SK-N-SH (cell line): ENCODE data around the gene GNAT3. TPM values are rescaled to one million over a fixed set of nuclear protein-coding genes. Genes with fewer than 3 reads are reported as not detected.

ENCODE experiments used
- CTCF ChIA-PET: fragments of 300-600, 350-600 bp; formaldehyde crosslinking; extraction: SDS; loops from one replicate; lab custom pipeline; 2021; lab: Yijun Ruan, JAX
- POLR2A ChIA-PET: fragments of 350-600 bp; sonication (Branson Sonifier 250); formaldehyde crosslinking; extraction: SDS; loops from one replicate; lab custom pipeline; 2020; ENCODE audit warnings: antibody characterized with exemption, inconsistent platforms; lab: Yijun Ruan, JAX
- DNase-seq: peaks from one replicate; pipeline ENCODE4 v3.0.0; 2012
- H2AFZ ChIP-seq: fragments of 200-600 bp; sonication (generic); 2 replicates; pipeline ENCODE4 v1.8.1; 2016; ENCODE audit warnings: antibody characterized with exemption, mild to moderate bottlenecking, low read depth
- H3F3A ChIP-seq: fragments of 200-600 bp; sonication (generic); replicated peaks from 2 replicates; pipeline ENCODE3; 2016; ENCODE audit warnings: antibody characterized with exemption, mild to moderate bottlenecking; ENCODE audit not compliant: insufficient read depth
- H3K27ac ChIP-seq, 2 experiments: fragments of 200-500 bp in 1 of 2; fragments of 200-600 bp in 1 of 2; sonication (Bioruptor generic) in 1 of 2; sonication (generic), shearing (Covaris generic) in 1 of 2; 2 replicates each; pipeline versions ENCODE4 v1.5.1 to v1.6.1; 2014 to 2016; ENCODE audit warnings: low read depth in 2 of 2, inconsistent platforms in 1 of 2, low read length in 1 of 2, mild to moderate bottlenecking in 1 of 2, mixed read lengths in 1 of 2
- H3K27me3 ChIP-seq: fragments of 200-600 bp; sonication (generic), shearing (Covaris generic); 2 replicates; pipeline ENCODE4 v1.6.1; 2016; ENCODE audit warnings: mixed run types; ENCODE audit not compliant: insufficient read depth
- H3K36me3 ChIP-seq, 2 experiments: fragments of 200-500 bp in 1 of 2; fragments of 200-600 bp in 1 of 2; sonication (Bioruptor generic) in 1 of 2; sonication (generic) in 1 of 2; replicated peaks in 1 of 2; 2 replicates each; pipeline versions ENCODE3 to v1.5.1; 2014 to 2016; ENCODE audit warnings: low read length in 1 of 2, mild to moderate bottlenecking in 1 of 2; ENCODE audit not compliant: insufficient read depth in 2 of 2, control insufficient read depth in 1 of 2
- H3K4me1 ChIP-seq, 2 experiments: fragments of 200-500 bp in 1 of 2; fragments of 200-600 bp in 1 of 2; sonication (Bioruptor generic) in 1 of 2; sonication (generic), shearing (Covaris generic) in 1 of 2; 2 replicates each; pipeline versions ENCODE4 v1.5.1 to v1.6.1; 2014 to 2016; ENCODE audit warnings: low read depth in 1 of 2, low read length in 1 of 2, mixed run types in 1 of 2; ENCODE audit not compliant: insufficient read depth in 2 of 2, control insufficient read depth in 1 of 2
- H3K4me2 ChIP-seq: fragments of 200-600 bp; sonication (generic), shearing (Covaris generic); 2 replicates; pipeline ENCODE4 v1.6.1; 2017; ENCODE audit warnings: mixed run types
- H3K4me3 ChIP-seq, 2 experiments: fragments of 200-500 bp in 1 of 2; fragments of 200-600 bp in 1 of 2; sonication (Bioruptor generic) in 1 of 2; sonication (generic), shearing (Covaris generic) in 1 of 2; 2 replicates each; pipeline versions ENCODE4 v1.5.1 to v1.8.1; 2014 to 2016; ENCODE audit warnings: low read depth in 2 of 2, inconsistent platforms in 1 of 2, low read length in 1 of 2, mild to moderate bottlenecking in 1 of 2, mixed read lengths in 1 of 2, moderate library complexity in 1 of 2
- H3K79me2 ChIP-seq: fragments of 200-600 bp; sonication (generic); 2 replicates; pipeline ENCODE4 v1.8.1; 2017; ENCODE audit warnings: mild to moderate bottlenecking; ENCODE audit not compliant: insufficient read depth
- H3K9ac ChIP-seq: fragments of 200-600 bp; sonication (generic); 2 replicates; pipeline ENCODE4 v1.6.1; 2017; ENCODE audit warnings: mixed run types
- H3K9me2 ChIP-seq: fragments of 200-600 bp; sonication (generic); 2 replicates; pipeline ENCODE4 v1.6.1; 2017; ENCODE audit warnings: mixed run types
- H3K9me3 ChIP-seq: fragments of 200-600 bp; sonication (generic); 2 replicates; pipeline ENCODE4 v1.6.1; 2017; ENCODE audit warnings: mixed run types, mild to moderate bottlenecking, moderate library complexity
- H4K20me1 ChIP-seq: fragments of 200-600 bp; sonication (generic); 2 replicates; pipeline ENCODE4 v1.6.1; 2017; ENCODE audit warnings: mild to moderate bottlenecking, mixed run types; ENCODE audit not compliant: insufficient read depth
- CHD2 ChIP-seq: fragments of 150-350 bp; IDR thresholded peaks from 2 replicates; pipeline ENCODE4 v1.6.1; 2018; ENCODE audit warnings: low read length; ENCODE audit not compliant: partially characterized antibody
- CTCF ChIP-seq: fragments of 200-600 bp; sonication (generic); IDR thresholded peaks from 2 replicates; pipeline ENCODE4 v1.6.1; 2017; ENCODE audit warnings: antibody characterized with exemption, mild to moderate bottlenecking, moderate library complexity
- ELF1 ChIP-seq: IDR thresholded peaks from 2 replicates; pipeline ENCODE4 v1.4.0; 2012
- EP300 ChIP-seq, 2 experiments: IDR thresholded peaks; 2 replicates each; pipeline versions ENCODE4 v1.4.0 to v1.6.1; 2012; ENCODE audit warnings: borderline replicate concordance in 1 of 2, low read depth in 1 of 2, low read length in 1 of 2
- EZH2phosphoT487 ChIP-seq: fragments of 200-600 bp; sonication (generic); IDR thresholded peaks from 2 replicates; pipeline ENCODE4 v1.6.1; 2017; ENCODE audit warnings: low read depth, mixed run types, mild to moderate bottlenecking, antibody characterized with exemption, moderate library complexity, borderline replicate concordance
- FOXM1 ChIP-seq: IDR thresholded peaks from 2 replicates; pipeline ENCODE4 v1.4.0; 2012; ENCODE audit warnings: low read depth, mild to moderate bottlenecking
- GATA2 ChIP-seq: sonication (generic); formaldehyde crosslinking; IDR thresholded peaks from 2 replicates; pipeline ENCODE4 v1.5.0; 2020; ENCODE audit warnings: mild to moderate bottlenecking, missing genetic modification reagents
- IRF3 ChIP-seq: fragments of 150-350 bp; IDR thresholded peaks from 2 replicates; pipeline ENCODE4 v1.6.1; 2016; ENCODE audit warnings: mild to moderate bottlenecking, low read depth, low read length
- JUND ChIP-seq: IDR thresholded peaks from 2 replicates; pipeline ENCODE4 v1.4.0; 2012
- MAX ChIP-seq: IDR thresholded peaks from 2 replicates; pipeline ENCODE4 v1.4.0; 2012; ENCODE audit warnings: low read depth
- MEF2A ChIP-seq: IDR thresholded peaks from 2 replicates; pipeline ENCODE4 v1.4.0; 2012; ENCODE audit warnings: low read depth, borderline replicate concordance
- MXI1 ChIP-seq: IDR thresholded peaks from 2 replicates; pipeline ENCODE4 v1.6.1; 2012; ENCODE audit warnings: mild to moderate bottlenecking, low read depth, low read length, improper control_type of control experiment
- PBX3 ChIP-seq: IDR thresholded peaks from 2 replicates; pipeline ENCODE4; 2012
- RFX5 ChIP-seq: IDR thresholded peaks from 2 replicates; pipeline ENCODE4 v1.6.1; 2012; ENCODE audit warnings: mild to moderate bottlenecking, improper control_type of control experiment, low read length
- RXRA ChIP-seq: IDR thresholded peaks from 2 replicates; pipeline ENCODE4 v1.4.0; 2012; ENCODE audit warnings: low read depth, mild to moderate bottlenecking, borderline replicate concordance
- SIN3A ChIP-seq: IDR thresholded peaks from 2 replicates; pipeline ENCODE4 v1.6.1; 2012; ENCODE audit warnings: low read depth, mild to moderate bottlenecking, low read length, moderate library complexity, borderline replicate concordance
- SMC3 ChIP-seq: IDR thresholded peaks from 2 replicates; pipeline ENCODE4 v1.6.1; 2012; ENCODE audit warnings: low read depth, low read length, improper control_type of control experiment
- USF2 ChIP-seq: fragments of 150-350 bp; IDR thresholded peaks from 2 replicates; pipeline ENCODE4 v1.6.1; 2017; ENCODE audit warnings: antibody characterized with exemption, low read length, low read depth, borderline replicate concordance
- ZBTB33 ChIP-seq: IDR thresholded peaks from 2 replicates; pipeline ENCODE4 v1.4.0; 2012; ENCODE audit warnings: low read depth, borderline replicate concordance
- WGBS: methylation state at CpG from one replicate; pipeline ENCODE4 v1.1.6; 2017; ENCODE audit warnings: low lambda C conversion rate; 5-methylcytosine and 5-hydroxymethylcytosine counted together
- polyA plus RNA-seq, 3 experiments: library from polyadenylated mRNA; depleted of rRNA; stranded (reverse); fragments of >200 nt; gene quantifications; 2 replicates each; pipeline ENCODE4 v1.2.3, GENCODE V29; 2012

GNAT3 gene
- polyA plus RNA-seq, 1 of the 3 experiments (the other 2 are of a cell fraction), result not detected

- CTCF ChIA-PET, result no interaction called here
- TF ChIP-seq PBX3 (no peak), MEF2A (no peak), FOXM1 (no peak), RXRA (no peak), IRF3 (no peak), EP300 (IDR thresholded peaks at IDR 0.05; ENCODE audit: borderline replicate concordance in 1 of 2, low read depth in 1 of 2, low read length in 1 of 2) (no peak), USF2 (no peak), MXI1 (no peak), MAX (no peak), JUND (no peak), ZBTB33 (no peak), SMC3 (no peak), EZH2phosphoT487 (no peak), RFX5 (no peak), ELF1 (no peak), CHD2 (no peak), GATA2 (CRISPR knock-in tag) (no peak), SIN3A (no peak), CTCF (no peak)
These were observed 12.8 kb upstream of the GNAT3 start for GRCh38 chr7:80524693-80525092.

More at GRCh38 chr7:80524693-80525092, 12.8 kb upstream of the GNAT3 start:
- Histone ChIP-seq H3K4me3 (no peak overlapping the region), H3K79me2 (no peaks in the 10 kb centered on the region), H3K9me3 (no peaks in the 10 kb centered on the region), H3K9me2 (no peaks in the 10 kb centered on the region), H3K4me2 (no peak overlapping the region), H3K4me1 (no peaks in the 10 kb centered on the region), H2AFZ (no peak overlapping the region), H3K27ac (no peak overlapping the region), H3K9ac (no peak overlapping the region), H4K20me1 (no peaks in the 10 kb centered on the region), H3K27me3 (no peaks in the 10 kb centered on the region), H3K36me3 (no peaks in the 10 kb centered on the region), H3F3A (no peaks in the 10 kb centered on the region)
- POLR2A ChIA-PET, result interaction anchor here (0.7 kb wide), 1 partner anchor 54 kb away, joined by 4 read pairs; no protein-coding TSS in a partner anchor
- WGBS, result 93% methylated on average over 9 of the region's 9 CpGs
- no peak for DNase-seq
